GM12864 (cell line): ENCODE results near the gene HSPA1L.
A peak's percentile ranks its signal among the peaks of the same experiment; 100 is the strongest.

Experiments
- DNase-seq: peaks from one replicate; pipeline ENCODE4 v3.0.0-alpha.2; 2011; ENCODE audit warnings: low read depth
- H3K4me3 ChIP-seq: 2 replicates; pipeline ENCODE4 v1.5.1; 2011; ENCODE audit warnings: mild to moderate bottlenecking, low read depth, low read length, control low read depth
- TF ChIP-seq, protein P1 (sequence below): IDR thresholded peaks from 2 replicates; pipeline ENCODE4 v1.5.1; 2011; ENCODE audit warnings: low read depth, mild to moderate bottlenecking, moderate library complexity, low read length, control low read depth, inconsistent platforms; ENCODE audit errors: missing control alignments

HSPA1L gene

DNA sequence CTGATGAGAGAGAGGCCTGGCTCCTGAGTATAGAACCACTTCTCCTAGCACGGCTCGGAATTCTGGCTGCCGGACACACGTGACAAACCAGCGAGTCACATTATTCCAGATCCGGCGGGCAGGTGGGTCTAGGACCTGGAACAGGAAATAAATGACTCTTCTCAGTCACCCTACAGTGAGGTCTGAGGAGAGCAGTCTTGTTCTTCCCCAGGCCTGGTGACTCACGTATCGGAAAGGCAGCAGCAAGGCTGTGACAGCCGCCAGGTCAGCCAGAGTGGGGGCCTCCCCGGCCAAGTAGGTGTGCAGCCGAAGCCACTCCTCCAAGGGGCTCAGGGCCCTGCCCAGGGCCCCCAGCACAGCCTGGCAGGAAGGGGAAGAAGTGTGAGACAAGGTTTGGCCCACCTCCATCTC is 22.3 kb downstream of the HSPA1L start:
- H3K4me3 ChIP-seq, result no peak overlapping the region
- no peak for DNase-seq
- TF ChIP-seq, protein P1, sequence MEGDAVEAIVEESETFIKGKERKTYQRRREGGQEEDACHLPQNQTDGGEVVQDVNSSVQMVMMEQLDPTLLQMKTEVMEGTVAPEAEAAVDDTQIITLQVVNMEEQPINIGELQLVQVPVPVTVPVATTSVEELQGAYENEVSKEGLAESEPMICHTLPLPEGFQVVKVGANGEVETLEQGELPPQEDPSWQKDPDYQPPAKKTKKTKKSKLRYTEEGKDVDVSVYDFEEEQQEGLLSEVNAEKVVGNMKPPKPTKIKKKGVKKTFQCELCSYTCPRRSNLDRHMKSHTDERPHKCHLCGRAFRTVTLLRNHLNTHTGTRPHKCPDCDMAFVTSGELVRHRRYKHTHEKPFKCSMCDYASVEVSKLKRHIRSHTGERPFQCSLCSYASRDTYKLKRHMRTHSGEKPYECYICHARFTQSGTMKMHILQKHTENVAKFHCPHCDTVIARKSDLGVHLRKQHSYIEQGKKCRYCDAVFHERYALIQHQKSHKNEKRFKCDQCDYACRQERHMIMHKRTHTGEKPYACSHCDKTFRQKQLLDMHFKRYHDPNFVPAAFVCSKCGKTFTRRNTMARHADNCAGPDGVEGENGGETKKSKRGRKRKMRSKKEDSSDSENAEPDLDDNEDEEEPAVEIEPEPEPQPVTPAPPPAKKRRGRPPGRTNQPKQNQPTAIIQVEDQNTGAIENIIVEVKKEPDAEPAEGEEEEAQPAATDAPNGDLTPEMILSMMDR, result no peak

DNA sequence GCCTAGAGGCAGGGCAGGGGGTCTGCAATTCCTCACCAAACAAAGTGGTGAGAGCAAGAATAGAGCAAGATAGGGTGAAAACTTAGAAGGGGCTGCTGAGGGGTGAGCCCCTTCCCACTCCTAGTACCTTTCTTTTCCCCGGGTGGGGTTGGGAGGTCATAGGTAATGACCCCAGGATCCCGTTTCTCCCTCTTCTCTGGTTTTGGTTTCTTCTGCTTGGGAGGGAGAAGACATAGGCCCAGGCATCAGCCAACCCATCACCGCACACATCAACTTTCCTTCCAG is 23.1 kb downstream of the HSPA1L start:
- no peak overlapping the region for H3K4me3 ChIP-seq
- TF ChIP-seq, protein P1, result no peak

DNA sequence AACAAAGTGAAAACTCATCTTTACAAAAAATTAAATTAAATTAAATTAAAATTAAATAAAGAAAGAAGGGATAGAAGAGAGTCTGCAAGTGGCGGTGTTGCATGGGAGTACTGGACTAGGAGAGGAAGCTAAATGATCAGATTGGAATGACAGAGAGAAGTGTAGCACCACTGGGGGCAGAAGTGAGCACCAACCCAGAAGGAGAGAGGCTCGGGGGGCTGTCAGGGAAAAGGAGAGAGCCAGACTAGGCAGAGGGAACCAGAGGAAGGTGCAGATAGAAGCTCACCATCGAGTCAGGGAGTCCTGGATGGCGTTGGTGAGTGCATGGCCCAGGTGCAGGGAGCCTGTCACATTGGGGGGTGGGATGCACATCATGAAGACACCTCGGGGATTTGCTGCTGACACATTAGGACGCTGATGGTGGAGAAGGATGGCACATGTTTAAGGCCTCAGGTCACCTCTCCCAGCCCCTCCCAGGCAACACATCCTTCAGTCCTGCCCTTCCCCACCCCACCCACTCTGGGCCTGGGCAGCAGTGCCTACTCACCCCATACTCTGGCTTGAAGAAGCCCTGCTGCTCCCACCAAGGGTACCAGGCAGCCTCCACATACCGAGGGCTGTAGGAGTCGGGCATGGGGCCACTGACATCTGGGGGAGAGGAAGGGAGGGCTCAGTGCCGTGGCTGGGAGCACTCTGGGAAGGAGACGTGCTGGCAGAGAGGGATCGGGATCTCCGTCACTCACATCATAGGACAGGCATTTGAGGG is 23.6 kb downstream of the HSPA1L start:
- no peak for DNase-seq
- TF ChIP-seq, protein P1, result peak; percentile 75
- no peak overlapping the region for H3K4me3 ChIP-seq

More for the DNA sequence above, 23.1 kb downstream of the HSPA1L start:
- no peak for DNase-seq

DNA sequence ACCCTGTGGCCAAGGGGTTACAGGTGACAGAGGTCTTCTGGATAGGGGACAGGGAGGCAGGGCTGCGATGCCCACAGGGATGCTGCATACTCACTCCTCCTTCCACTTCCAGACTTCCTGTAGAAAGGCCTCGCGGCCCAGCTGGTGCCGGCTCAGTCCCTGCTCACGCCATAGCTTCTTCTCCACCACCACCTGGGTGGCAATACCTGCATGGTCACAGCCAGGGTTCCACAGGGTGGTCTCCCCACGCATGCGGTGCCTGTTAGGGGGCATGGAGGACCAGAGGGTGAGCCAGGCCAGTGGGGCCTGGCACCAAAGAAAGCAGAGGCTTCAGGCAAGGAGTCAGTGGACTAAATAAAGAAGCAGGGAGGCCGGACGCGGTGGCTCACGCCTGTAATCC is 29.6 kb downstream of the HSPA1L start:
- DNase-seq, result no peak
- TF ChIP-seq, protein P1, result no peak
- no peak overlapping the region for H3K4me3 ChIP-seq

DNA sequence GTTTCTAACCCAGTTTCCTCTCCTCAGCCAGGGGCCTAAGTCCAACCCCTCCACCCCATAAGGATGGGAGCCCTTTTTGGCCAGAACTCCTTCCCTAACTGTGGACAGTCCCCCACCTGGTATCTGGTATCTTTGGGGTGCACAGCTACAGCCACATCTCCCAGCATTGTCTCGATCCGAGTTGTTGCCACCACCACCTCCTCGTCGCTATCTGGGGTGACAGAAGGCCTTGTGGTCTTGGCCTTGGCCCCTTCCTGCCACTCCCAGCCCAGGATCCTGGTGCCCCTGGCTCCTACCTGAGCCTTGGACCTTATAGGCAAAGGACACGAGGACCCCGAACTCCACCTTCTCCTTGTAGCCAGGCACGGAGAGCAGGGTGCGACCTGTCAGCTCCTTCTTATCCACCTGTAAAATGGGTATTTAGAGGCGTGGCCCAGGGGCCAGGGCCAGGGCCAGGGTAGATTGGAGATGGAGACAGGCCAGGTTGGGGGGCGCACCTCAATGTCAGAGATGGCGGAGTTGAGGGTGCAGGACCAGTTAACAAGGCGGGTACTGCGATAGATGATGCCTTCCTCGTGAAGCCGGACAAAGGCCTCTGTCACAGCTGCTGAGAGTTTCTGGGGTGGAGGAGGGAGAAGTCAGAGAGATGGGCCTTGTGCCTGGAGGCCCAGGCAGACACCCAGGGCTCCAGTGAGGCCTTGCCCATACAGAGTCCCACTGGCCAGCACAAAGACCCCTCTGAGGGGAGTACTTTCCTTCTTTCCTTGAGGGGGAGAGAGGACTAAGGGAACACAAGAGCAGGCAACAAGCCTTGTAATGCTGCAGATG is 30.8 kb downstream of the HSPA1L start:
- TF ChIP-seq, protein P1, result no peak
- no peak overlapping the region for H3K4me3 ChIP-seq
- DNase-seq, result no peak

DNA sequence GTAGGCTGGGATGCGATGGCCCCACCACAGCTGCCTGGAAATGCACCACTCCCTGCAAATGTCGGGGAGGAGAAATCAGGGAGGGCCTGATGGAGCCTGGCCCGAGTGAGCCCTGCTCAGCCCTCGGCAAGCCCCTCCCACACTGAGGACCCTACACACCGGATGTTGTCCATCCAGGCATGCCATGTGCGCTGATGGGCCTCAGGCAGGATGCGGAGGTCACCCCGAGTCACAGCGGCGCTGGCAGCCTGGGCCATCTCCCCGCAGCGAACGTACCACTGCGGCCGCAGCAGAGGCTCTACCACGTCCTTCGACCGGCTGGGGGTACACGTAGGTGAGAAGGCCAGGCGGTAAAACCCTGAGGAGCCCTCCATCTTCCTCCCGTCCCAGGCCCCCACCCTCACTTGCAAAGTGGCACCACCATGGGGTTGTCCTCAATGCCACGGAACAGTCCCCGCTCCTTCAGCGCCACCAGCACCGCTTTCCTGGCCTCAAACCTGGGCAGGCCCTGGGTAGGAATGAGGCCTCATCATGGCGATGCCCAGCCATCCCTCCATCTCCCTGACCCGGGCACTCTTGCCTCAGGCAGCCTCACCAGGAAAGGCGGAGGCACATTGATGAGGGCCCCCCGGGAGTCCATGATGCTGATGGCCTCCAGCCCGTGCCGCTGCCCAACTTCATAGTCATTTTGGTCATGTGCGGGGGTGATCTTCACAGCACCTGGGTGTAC is 32.8 kb downstream of the HSPA1L start:
- TF ChIP-seq, protein P1, result no peak
- no peak for DNase-seq
- H3K4me3 ChIP-seq, result no peak overlapping the region
